Fibroblast of upper back skin (primary cell): ENCODE measurements around the gene VWA5B1.
"Not testable (repeated sequence)": the region's sequence is repeated elsewhere in the genome, so short reads cannot be mapped to it uniquely, and the experiment has no call there.

Source experiments
- DNase-seq: peaks from one replicate; pipeline ENCODE4 v3.0.0-alpha.2; 2013

The VWA5B1 gene

DNA sequence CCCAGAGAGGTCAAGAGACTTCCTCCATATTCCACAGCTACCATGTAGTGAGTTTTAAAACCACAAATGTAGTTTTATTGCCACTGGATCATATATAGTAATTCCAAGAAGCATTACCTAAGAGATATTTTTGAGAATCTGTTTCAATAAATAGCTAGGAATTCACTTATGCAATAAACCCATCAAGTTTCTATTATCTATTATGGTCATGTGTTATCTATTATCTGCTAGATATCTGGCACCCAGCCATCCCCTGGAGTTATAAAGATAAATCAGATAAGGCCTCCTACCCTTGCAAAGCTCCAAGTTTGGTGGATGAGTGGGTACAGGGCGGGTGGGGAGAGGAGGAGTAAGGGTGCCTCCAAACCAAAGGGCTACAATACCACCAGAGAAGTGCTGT is 10.3 kb upstream of the VWA5B1 start:
- DNase-seq = peak; percentile 51

DNA sequence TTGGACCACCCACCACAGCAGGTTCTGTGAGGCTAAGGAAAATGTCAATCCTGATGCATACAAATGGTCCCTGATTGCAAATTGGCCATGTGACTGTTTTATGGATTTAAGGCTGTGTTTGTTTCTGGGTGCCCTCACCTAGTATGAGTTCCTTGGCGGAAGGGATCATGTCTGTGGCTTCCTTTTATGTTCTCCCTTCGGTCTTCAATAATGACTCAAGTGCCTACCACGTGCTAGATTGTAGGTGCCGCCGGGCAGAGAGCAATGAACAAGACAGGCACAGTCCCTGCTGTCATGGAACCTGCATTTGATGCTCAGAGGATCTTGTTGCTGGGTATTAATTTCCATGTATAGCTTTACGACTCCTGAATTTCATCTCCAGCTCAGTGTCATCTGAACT is 9.8 kb upstream of the VWA5B1 start:
- DNase-seq = no peak

DNA sequence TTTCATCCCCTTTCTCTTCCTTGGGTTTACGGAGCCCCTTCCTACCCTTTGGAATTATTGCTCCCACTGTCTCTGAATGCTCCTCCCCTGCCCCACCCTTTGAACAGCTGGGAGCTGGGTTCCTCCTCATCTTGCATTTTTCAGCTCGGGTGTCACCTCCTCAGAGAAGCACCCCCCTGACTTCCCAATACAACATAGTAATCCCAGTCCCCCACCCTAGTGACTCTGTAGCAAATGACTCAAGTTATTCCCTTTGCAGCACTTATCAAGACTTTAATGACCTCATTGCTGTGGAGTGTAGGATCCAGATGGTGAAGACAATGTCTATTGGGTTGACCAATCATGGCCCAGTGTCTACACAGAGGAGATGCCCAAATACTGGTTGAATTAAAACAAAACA is 8.9 kb upstream of the VWA5B1 start:
- peak; percentile 61 for DNase-seq

DNA sequence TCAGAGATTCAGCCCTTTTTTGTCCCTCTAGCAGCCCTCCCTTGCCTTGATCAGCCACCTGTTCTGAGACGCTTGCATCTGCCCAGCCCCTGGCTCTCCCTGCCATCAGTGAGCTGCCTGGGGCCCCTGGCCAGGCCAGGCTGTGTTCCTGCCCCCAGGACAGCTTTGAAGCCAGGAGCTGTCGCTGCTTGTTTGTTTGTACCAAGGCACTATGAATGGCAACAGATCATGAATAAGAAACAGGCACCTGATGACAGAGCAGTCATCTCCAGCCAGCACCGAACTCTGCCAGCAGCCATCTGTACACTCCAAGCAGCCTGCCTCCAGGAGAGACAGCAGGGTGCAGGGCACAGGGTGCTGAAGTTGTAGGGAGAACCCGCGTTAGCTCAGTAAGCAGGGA is 8.1 kb upstream of the VWA5B1 start:
- DNase-seq = no peak

DNA sequence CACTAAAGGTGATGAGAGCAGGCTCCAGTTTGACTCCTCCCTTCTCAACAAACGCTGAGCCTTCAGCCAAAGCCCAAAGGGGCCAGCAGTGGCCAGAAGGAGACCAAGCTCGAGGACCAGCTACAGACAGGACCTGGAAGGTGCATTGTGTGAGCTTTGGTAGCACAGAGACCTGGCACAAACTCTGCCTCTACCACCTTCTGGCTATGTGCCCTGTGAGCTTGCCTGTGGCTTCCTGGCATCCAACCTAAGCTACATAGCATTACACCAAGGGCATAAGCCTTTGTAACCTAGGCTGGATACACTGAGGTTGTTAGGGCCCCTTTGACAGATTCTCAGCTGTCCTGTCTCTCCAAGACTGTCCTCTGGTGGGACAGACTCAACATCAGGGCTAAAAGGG is 6.6 kb upstream of the VWA5B1 start:
- DNase-seq = no peak

DNA sequence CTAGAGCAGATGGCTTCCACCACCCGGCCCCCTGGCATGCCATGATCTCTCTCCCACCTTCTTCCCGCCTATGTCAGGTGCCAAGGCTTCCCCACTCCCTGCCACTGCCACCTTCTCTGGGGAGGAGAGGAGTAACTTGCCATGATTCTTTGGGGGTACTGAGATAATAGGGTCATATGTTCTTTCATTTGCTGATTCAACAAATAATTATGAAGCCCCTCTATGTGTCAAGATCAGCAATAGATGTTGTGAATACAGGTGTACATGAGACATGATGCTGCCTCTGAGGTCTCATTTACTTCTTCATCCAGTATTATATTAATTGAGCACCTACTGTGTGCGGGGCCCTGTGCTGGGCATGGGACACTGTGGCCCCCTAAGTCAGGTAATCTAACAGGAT is 6.0 kb upstream of the VWA5B1 start:
- no peak for DNase-seq

DNA sequence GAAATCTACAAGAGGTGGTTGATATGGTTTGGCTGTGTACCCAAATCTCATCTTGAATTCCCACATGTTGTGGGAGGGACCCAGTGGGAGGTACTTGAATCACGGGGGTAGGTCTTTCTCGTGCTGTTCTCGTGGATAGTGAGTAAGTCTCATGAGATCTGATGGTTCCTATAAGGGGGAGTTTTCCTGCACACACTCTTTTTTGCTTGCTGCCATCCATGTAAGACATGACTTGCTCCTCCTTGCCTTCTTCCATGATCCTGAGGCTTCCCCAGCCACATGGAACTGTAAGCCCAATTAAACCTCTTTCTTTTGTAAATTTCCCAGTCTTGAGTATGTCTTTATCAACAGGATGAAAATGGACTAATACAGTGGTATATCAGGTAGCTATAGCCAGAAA is 5.2 kb upstream of the VWA5B1 start:
- DNase-seq = no peak

DNA sequence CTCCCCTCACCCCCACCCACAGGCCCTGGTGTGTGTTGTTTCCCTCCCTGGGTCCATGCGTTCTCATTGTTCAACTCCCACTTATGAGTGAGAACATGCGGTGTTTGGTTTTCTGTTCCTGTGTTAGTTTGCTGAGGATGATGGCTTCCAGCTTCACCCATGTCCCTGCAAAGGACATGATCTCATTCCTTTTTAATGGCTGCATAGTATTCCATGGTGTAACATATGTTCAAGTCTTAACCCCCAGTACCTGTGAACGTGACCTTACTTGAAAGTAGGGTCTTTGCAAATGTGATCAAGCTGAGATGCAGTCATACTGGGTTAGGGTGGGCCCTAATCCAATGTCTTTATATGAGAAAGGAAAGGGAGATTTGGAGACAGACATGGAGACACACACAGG is 3.0 kb upstream of the VWA5B1 start:
- DNase-seq = not testable (repeated sequence)

DNA sequence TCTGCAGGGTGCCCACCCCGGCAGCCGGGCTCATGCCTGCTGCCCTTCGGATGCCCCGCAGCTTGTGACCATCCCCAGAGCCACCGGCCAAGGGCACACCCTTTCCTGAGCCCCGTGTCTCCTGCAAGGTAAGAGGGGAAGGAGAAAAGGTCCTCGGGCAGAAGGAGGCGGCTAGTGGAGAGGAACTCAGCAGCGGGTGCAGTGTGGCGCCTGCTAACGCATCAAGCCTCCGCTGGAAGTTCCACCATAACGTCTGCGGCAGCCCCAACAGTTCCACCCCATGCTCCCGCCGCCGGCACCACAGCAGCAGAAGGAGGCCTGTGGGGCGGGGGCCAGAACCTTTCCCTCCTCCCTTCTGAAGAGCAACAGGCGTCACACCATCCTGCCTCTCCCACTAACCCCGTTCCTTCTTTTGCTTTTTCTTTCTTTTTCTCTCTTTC is 990 bp downstream of the VWA5B1 start:
- no peak for DNase-seq

DNA sequence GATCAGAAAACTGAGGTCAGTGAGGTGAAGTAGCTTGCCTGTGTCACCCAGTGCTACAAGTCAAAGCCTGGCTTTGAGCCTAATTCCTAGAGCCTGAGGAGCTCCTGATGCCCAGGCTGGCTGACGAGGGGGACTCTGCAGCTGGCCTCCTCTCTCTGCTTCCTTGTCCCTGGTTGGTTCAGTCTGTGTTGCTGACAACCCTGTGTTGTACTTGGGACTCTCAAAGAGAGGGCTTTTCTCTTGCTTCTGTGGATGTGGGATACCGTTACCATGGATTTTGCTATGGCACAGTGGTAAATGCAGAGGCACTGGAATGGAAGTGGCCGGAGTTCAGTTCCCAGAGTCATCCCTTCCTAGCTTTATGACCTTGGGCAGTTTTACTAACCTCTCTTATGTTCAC is 8.0 kb downstream of the VWA5B1 start:
- no peak for DNase-seq

DNA sequence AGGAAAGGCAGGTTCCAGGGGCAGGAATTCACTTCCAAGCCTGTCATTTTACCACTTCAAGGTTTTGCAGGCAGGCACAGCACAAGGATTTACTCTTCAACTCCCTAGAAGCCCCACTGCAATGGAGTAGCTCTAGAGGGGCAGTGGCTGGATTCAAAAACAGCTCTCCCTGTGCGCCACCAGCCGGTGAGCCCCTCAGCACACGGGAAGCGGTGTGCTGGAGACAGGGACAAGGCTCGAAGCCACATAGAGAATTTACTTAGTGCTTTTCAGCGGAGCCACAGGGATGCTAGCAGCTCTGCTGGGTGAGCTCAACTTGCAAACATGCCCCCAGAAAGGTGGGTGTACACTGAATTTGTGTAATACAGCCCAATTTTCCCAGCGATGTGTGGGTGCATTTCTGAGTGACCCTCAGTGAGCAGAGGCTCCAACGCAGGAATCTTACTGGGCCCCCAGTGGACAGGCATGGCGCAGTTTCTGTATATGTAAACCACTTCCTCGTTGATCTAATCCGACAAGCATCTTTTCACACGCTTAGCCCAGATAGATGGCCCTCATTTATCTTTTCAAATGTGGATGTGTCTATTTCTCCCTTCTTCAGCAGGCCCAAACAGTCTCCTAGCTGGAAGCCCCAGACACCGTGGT is 10.9 kb downstream of the VWA5B1 start:
- DNase-seq = no peak

DNA sequence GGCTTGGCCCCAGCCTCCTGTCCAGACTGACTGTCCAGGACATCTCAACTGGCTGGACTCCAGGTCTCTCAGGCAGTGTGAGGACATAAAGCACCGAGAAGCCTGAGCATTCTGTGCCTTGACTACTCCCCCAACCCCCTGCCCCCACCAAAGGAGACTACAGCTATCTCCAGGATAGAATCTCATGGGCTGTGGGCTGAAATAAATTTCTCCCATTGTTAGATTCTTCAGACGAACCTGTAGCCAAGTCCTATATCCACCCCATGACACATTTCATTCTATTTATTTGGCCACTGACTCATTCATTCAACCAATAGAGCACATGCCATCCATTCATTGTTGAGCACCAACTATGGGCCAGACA is 11.4 kb downstream of the VWA5B1 start:
- DNase-seq = no peak

DNA sequence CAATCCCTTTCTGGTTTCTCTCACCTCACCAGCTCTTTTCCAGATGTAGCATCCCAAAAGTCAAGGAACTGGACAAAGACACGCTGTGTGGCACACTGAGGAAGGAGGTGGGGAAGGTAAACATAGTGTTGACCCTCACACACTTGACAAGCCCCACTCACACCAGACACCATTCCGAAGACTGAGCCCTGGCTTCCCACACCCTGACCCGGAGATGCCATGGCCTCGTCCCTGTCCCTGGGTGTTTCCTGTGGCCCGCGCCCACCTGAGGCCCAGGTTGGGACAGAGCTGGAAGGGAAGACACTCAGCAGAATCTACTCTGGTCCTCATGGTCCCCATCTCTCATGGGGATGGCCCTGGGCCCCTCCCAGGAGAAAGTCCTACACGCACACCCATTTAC is 16.4 kb downstream of the VWA5B1 start:
- DNase-seq = no peak

DNA sequence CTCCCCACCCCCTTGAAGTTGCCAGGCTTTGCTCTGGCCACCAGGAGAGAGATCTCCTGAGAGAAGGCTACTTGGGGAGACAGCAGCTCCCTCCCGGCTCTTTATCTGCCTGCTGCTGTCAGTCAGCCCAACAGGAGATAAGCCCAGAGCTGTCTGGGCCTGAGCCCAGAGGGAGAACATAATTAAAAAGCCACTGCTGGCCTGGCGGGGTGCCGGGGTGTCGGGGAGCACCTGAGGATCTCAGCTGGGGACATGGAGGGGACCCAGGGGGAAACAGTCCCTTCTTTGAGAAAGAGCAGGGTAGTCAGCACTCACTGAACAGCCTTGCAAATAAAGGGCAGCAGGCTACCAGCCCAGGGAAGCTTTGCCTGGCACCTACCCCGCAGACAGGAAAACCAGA is 17.9 kb downstream of the VWA5B1 start:
- no peak for DNase-seq

DNA sequence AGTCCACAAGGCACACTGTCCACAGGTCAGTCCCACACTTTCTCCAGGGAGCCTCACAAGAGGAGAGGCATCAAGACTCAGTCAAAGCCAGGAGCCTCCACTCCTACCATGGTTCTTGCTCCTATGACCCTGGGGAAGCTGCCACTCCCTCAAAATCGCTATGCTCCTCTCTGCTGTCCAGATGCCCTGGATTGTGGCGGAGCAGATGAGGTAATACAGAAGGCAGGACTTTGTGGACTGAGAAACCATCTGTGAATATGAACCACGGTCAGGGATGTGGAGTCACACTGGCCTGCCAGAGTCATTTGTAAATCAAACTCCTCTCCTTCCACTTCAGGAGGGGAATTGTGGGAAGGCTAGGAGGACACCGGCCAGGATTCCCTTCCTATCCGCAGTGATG is 20.6 kb downstream of the VWA5B1 start:
- DNase-seq = no peak

DNA sequence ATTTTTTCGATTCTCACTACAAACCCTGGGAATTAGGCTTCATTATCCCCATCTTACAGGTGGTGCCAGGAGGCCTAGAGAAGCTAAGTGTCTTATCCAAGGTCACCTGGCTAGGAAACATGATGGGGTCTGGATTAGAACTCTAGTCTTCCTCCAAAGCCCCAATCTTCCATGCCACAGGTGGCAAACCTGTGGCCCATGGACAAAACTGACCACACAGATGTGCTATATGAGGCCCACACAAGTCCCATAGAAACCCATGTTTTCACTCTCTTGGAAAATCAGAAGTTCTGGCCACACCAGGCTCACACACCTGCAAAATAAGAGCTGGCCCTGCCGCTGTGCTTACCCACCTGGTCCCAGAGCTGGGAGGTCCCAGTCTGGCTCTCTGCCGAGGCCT is 21.6 kb downstream of the VWA5B1 start:
- no peak for DNase-seq

DNA sequence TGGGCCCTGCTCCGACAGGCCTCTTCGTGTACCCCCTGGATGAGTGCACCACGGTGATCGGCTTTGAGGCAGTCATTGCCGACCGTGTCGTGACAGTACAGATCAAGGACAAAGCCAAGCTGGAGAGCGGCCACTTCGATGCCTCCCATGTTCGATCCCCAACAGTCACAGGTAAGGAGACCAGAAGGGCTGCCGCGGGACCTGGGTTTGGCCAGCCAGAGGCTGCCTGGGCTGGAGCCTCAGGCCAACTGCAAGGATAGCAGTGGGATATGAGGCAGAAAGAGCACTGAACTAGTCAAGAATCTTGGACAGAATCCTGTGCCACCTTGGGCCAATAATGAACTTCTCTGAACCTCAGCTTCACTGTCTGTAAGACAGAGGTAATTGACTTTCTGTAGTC is 22.1 kb downstream of the VWA5B1 start:
- DNase-seq = no peak

DNA sequence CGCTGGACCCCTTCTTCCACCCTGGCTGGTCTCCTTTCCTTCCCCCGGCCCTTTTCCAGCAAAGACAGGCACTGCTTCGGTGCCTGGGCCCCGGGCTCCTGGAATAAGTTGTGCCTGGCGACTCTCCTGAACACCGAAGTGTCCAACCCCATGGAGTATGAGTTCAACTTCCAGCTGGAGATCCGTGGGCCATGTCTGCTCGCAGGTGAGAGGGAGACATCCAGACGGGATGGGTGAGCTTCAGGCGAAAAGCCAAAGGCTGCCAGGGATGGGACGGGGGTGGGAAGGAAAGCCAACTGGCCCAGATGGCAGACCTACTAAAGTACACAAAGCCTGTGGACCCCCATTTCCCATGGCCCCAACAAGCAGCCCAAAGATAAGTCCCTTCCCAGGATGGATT is 26.8 kb downstream of the VWA5B1 start:
- DNase-seq = no peak

DNA sequence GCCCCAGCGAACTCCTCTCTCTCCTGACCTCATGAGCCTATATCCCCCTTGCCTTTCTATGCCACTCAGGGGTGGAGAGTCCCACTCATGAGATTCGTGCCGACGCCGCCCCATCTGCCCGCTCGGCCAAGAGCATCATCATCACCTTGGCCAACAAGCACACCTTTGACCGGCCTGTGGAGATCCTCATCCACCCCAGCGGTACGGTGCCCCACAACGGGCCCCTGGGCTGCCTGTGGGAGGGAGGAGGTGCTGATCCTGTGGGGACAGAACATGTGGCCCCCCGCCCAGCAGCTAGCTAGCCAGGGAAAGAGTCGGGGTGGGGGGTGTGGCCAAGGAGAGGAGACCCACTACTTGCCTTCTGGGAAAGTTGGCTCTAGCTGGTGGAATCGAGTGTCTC is 27.8 kb downstream of the VWA5B1 start:
- DNase-seq = no peak

DNA sequence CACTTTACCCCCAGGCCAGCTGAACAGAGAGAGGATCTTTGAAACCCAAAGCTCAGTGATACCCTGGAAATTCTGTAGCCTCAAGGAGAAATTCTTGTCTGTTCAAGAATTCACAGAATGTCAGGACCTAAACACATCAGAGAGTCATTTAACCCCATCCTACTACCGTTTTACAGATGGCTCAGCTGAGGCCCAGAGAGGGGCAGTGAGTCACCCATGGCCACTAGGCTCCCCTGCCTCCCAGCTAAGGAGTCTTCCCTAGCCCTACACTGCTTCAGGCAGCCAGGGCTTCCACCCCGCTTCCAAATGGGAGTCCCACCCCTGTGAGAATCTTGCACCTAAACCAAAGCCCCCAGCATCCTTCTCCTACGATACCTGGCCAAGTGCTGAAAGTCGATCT is 28.3 kb downstream of the VWA5B1 start:
- no peak for DNase-seq

DNA sequence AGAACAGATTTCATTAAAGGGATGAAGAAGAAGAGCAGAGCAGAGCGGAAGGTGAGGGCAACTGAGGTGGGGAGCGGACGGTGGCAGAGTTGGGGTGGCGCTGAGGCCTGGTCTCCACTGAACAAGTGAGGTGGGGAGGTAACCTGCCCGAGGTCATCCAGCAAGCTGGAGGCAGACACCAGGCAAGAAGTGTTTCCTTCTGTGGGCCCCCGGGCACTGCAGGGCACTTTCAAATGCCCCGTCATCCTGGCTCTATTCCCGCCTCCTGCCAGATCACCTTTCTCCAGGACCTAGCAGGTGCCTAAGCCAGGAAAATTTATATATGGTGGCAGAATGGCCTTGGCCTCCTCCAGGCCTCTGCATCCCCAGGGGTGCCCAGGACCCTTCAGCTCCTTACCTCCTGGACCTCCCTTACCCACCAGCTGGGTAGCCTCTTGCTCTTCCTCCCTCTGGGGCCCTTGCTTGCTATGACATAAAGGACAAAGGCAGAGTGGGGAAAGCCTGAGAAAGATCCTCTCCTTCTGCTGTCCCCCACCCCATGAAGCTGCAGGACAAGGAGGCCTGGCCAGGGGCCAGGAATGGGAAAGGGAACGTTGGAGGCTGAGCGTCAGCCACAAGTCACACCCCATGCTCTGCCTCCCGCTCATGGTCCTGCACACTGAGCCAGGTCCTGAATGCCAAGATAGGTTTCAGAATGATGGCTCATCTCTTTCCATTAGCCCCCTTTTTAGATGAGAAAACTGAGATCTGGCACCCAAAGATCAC is 29.0 kb downstream of the VWA5B1 start:
- no peak for DNase-seq

DNA sequence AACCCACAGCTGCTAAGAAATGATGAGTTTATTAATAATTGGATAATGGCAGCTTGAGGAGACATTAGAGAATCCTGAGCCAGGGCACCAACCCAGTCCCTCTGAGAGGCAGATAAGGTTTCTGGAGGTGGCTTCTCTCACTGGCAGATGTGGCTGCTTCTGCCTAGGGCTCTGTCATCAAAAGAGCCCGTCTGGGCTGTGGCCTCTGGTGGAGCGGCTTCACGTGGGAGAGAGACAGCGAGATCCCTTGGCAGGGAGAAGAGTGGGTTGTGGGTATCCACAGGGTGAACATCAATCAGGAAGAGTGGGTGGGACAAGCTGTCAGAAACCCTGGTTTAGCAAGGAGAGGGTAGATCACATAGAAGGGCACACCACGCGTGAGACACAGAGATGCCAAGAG is 30.0 kb downstream of the VWA5B1 start:
- no peak for DNase-seq

DNA sequence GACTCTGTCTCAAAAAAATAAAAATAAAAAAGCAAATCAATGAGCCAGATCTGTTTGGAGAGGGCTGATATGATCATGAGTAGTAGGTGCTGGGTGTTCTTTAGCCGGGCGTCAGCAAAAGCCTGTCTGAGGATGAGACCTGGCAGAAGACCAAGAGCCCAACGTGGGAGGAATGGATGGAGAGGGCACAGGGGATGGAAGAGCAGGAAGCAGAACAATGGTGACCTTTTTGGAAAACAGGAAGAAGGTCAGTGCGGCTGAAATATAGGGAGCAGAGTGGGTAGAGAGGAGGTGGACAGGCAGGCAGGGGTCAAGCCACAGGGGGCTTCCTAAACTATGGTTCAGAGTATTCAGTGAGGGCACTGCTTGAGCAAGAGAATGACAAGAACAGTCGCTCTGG is 30.9 kb downstream of the VWA5B1 start:
- DNase-seq = no peak

DNA sequence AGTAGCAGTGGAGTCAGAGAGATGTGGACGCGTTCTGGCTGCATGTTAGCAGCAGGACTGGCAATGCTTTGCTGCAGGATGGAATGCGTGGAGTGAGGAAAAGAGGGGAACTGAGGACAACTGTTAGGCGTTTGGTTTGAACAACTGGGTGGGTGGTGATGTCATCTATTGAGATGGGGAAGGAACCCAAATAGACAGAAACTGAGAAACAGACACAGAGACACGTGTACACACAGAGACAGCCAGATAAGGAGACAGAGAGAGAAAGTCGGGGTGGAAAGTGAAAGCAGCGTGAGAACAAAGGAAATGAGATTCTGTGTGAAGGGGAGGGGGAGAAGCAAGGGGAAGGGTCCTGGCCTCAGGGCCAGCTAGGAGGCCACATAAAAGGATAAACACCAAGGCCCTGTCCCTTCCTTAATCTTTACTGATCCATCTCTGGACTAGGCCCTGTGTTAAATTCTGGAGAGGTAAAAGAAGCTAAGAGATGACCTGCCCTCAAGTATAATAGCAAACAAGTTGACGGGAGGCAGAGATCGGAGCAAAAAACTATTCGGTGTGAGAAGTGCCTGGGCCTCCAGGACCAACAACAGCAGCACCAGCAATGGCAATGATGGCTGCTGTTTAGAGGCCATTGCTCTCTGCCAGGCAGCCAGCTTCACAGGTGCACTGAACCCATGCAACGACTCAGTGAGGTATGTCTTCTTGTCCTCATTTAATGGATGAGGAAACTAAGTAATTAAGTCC is 31.6 kb downstream of the VWA5B1 start:
- DNase-seq = no peak
